Coronary artery (tissue), 2 donors: Measurements from ENCODE around the gene GALK2.

Source experiments
- DNase-seq: peaks from one replicate; pipeline ENCODE4 v3.0.0-alpha.2; 2017; ENCODE audit warnings: low spot score
- H3K27ac ChIP-seq, 2 donors: fragments of 200-600 bp; sonication (generic); one replicate each; pipeline ENCODE4 v1.5.1; 2016 to 2019
- H3K4me3 ChIP-seq: fragments of 200-600 bp; sonication (generic); 2 replicates; pipeline ENCODE4 v1.5.1; 2016; ENCODE audit warnings: mild to moderate bottlenecking, moderate library complexity
- TF ChIP-seq, protein P1 (sequence below): fragments of 200-600 bp; sonication (generic); IDR thresholded peaks from one replicate; pipeline ENCODE4 v1.5.1; 2019; ENCODE audit warnings: antibody characterized with exemption

Gene GALK2

DNA sequence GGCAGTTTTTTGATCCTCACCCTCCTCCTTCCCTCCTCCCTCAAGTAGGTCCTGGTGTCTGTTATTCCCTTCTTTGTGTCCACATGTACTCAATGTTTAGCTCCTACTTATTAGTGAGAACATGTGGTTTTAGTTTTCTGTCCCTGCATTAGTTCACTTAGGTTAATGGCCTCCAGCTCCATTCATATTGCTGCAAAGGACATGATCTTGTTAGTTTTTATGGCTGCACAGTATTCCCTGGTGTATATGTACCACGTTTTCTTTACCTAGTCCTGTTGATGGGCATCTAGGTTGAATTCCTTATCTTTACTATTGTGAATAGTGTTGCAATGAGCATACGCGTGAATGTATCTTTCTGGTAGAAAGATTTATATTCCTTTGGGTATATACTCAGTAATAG lies 191.3 kb downstream of the GALK2 start:
- Histone ChIP-seq H3K27ac (no peak overlapping the region), H3K4me3 (no peak overlapping the region)
- DNase-seq, result no peak
- TF ChIP-seq, protein P1, sequence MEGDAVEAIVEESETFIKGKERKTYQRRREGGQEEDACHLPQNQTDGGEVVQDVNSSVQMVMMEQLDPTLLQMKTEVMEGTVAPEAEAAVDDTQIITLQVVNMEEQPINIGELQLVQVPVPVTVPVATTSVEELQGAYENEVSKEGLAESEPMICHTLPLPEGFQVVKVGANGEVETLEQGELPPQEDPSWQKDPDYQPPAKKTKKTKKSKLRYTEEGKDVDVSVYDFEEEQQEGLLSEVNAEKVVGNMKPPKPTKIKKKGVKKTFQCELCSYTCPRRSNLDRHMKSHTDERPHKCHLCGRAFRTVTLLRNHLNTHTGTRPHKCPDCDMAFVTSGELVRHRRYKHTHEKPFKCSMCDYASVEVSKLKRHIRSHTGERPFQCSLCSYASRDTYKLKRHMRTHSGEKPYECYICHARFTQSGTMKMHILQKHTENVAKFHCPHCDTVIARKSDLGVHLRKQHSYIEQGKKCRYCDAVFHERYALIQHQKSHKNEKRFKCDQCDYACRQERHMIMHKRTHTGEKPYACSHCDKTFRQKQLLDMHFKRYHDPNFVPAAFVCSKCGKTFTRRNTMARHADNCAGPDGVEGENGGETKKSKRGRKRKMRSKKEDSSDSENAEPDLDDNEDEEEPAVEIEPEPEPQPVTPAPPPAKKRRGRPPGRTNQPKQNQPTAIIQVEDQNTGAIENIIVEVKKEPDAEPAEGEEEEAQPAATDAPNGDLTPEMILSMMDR, result no peak

DNA sequence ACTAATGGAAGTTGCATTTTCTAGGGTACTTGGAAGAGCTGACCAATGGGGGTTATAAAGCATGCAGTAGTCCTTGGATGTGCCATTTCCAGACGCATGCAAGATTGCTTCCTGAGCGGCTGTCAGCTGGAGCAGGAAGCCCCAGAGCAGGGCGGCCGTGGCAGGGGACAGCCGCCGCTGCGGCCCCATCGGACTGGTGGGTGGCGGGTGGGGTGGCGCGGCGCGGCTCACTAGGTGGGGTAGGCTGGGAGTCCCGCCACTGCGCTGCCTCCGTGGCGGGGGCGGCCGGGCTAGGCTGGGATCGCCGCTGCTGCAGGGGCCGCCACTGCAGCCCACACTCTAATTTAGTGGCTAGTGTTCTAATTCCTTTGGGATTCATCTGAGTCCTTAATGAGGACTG lies 196.4 kb downstream of the GALK2 start:
- no peak for DNase-seq
- Histone ChIP-seq H3K4me3 (no peak overlapping the region), H3K27ac (no peak overlapping the region)
- TF ChIP-seq, protein P1, result no peak

DNA sequence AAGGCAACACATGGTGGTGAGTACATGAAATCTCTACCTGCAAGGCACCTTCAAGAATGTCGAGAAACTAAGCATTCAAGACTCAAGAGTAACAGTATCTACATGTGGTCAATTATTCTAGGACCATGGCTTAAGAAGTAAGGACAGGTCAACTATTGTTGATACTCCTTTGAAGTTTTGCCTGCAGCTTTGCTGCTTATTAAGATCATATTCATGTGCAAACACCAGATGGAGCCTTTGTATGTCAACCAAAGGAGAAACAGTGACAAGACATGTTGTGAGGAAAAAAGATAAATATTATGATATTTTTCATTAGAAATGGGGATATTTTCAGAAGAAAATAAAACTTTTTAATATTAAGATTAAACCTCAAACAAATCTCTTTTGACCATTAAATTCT lies 200.7 kb downstream of the GALK2 start:
- no peak for DNase-seq

DNA sequence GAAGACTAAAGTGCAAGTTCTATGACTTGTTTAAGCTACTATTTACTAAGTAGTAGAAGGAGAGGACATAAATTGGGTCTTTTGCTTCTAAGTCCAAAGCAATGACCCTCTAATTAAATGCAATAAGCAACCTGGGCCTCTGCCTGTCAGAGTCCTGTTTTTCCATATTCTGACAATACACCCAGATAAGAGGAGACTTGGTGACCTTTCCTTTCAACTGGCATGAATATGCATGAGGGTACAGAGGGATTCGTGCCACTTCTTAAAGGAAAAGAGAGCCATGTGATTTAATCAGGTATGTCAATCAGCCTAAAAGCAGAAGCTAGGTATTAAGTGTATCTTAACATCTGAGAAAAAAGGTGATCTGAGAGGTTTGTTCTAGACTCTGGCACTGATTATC lies 202.3 kb downstream of the GALK2 start:
- TF ChIP-seq, protein P1, result no peak
- no peak overlapping the region for H3K4me3 ChIP-seq
- DNase-seq, result no peak
- H3K27ac ChIP-seq, result no peak overlapping the region

More for the DNA sequence above, 200.7 kb downstream of the GALK2 start:
- Histone ChIP-seq H3K4me3 (no peak overlapping the region), H3K27ac (no peak overlapping the region)
- TF ChIP-seq, protein P1, result no peak

DNA sequence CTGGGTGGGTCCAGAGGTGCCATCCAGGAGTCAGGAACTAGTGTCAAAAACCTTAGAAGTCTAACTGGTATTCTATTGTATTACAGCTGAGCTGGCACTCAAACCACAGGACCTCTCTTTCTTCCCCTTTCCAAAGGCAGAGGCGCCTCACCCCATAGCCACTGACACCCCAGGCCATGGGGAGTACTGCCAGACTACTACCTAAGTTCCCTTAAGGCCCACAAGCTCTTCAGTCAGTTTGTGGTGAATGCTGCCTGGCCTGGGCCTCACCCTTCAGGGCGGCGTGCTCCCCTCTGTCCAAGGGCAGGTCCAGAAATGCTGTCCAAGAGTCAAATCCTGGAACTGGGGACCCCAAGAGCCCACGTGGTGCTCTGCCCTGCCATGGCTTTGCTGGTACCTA lies 209.9 kb downstream of the GALK2 start:
- H3K4me3 ChIP-seq, result no peak overlapping the region
- H3K27ac ChIP-seq, result no peak overlapping the region
- no peak for DNase-seq
- TF ChIP-seq, protein P1, result no peak

DNA sequence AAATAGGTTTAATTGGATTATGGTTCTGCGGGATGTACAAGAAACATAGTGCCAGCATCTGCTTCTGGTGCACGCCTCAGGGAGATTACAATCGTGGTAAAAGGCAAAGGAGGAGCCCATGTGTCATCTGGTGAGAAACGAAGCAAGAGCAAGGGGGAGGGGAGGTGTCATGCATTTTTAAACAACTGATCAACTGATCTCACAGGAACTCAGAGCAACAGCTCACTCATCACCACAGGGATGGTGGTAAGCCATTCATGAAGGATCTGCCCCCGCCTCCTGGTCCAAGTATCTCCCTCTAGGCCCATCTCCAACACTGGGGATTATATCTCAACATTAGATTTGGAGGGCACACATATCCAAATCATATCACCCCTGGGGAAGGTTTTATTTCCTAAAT lies 210.9 kb downstream of the GALK2 start:
- TF ChIP-seq, protein P1, result no peak
- no peak for DNase-seq
- no peak overlapping the region for H3K27ac ChIP-seq
- no peak overlapping the region for H3K4me3 ChIP-seq
